Activated CD4-positive, alpha-beta T cell treated with anti-CD3 and anti-CD28 coated beads for 1 hour (primary cell): ENCODE data around the gene CAPN5.
"Not testable (repeated sequence)": the region's sequence is repeated elsewhere in the genome, so short reads cannot be mapped to it uniquely, and the experiment has no call there.

Experiments
- DNase-seq: peaks from one replicate; pipeline ENCODE4 v3.0.0-alpha.2; 2020

CAPN5 gene

DNA sequence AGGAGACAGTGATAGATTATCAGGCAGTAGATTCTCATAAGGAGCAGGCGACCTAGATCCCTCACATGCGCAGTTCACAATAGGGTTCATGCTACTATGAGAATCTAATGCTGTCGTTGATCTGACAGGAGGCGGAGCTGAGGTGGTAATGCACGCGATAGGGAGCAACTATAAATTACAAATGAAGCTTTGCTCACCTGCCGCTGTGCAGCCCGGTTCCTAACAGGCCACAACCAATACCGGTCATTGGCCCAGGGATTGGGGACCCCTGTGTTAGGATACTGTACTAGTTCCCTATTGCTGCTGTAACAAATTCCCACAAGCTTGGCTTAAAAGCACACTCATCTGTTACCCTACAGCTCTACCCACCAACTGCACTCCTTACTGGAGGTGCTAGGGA lies 21.9 kb upstream of the CAPN5 start:
- DNase-seq, result no peak

DNA sequence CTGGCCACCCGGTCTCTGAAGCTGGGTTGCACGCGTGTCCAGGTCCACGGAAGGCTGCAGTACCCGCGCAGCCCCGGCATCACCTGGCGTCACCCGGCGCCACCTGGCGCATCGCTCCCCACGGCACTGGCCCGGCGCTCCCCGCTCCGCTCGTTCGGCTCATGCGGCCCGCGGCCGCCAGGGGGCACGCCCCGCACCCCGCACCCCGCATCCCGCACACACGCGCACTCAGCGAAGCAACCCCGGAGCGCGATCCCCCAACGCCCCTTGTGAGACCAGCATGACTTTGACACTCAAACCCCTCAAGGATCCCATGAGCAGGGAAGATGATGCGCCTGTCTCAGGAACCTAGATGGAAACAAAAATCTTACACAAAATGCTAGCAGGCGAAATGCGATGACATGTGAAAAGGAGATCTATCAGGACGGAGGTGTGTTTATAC lies 20.7 kb upstream of the CAPN5 start:
- DNase-seq, result peak; percentile 43

DNA sequence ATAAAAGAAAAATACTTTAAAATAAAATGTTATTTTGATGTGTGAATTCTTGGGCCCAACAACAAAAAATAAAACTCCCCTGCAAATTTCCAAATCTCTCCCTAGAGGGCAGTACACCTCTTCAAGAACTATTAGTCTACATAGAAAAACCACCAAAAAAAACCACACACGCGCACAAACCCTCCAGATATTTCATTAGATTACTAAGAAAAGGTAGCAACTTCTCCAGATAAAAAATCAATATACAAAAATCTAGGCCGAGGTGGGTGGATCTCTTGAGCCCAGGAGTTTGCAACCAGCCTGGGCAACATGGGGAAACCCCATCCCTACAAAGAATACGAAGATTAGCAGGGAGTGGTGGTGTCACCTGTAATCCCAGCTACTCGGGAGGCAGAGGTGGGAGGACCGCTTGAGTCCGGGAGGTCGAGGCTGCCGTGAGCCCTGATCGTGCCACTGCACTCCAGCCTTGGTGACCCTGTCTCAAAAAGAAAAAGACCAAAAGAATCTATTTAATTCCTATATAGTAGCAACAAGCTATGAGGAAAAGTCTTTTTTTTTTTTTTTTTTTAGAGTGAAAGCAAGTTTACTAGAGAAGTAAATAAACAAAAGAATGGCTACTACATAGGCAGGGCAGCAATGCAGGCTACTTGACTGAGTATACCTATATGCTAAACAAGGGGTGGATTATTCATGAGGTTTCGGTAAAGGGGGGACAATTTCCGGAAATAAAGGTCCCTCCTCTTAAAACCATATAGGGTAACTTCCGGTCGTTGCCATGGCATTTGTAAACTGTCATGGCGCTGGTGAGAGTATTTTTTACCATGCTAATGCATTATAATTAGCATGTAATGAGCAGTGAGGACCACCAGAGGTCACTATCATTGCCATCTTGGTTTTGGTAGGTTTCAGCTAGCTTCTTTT lies 19.5 kb upstream of the CAPN5 start:
- peak; percentile 64 for DNase-seq

DNA sequence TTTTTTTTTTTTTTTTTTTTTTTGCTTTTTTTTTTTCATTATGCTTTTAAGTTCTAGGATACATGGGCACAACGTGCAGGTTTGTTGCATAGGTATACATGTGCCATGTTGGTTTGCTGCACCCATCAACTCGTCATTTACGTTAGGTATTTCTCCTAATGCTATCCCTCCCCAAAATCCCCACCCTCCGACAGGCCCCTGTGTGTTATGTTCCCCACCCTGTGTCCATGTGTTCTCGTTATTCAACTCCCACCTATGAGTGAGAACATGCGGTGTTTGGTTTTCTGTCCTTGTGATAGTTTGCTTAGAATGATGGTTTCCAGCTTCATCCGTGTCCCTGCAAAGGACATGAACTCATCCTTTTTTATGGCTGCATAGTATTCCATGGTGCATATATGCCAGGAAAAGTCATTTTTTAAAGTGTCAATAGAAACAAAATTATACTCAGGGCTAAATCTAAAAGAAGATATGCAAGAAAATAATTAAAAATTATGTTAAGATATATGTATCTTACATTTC lies 18.8 kb upstream of the CAPN5 start:
- DNase-seq, result not testable (repeated sequence)

DNA sequence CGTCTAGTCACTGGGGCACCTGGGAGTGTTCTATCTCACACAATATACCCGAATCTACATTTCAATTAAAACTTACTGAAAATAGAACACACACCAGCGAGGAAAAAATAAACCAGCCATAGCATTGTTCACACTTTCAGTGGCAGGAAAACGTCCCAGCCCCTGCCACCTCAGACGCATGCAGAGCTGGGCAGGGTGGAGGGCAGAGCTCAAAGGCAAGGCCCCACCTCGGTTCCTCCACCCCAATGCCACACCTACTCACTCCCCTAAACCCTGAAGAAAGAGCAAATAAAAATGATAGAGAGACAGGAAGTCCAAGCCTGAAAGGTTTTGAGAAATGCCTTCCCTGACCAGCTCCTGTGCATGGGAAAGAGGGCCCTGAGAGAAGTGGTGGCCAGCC lies 17.7 kb upstream of the CAPN5 start:
- no peak for DNase-seq

- no peak for DNase-seq
Observed at GRCh38 chr11:77051511-77051910, 15.3 kb upstream of the CAPN5 start.

DNA sequence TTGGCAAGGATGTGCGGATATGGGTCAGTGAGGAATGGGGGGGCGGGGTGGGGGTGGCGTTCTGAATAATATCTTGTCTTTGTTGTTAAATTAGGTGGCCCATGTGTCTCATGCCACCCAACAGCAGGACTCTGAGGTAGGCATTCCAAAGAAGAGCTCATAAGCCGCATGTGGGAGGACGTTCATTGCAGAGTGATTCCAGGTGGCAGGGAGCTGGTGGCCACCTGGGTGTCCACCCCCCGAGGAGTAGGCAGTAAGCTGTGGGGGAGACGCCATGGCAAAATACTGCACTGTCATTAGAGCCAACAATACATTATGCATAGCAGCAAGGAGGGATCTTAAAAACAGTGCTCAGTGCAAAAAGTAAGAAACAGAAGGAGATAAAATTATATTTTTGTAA lies 14.3 kb upstream of the CAPN5 start:
- DNase-seq, result no peak

- no peak for DNase-seq
Observed at GRCh38 chr11:77053217-77054015, 13.4 kb upstream of the CAPN5 start.

DNA sequence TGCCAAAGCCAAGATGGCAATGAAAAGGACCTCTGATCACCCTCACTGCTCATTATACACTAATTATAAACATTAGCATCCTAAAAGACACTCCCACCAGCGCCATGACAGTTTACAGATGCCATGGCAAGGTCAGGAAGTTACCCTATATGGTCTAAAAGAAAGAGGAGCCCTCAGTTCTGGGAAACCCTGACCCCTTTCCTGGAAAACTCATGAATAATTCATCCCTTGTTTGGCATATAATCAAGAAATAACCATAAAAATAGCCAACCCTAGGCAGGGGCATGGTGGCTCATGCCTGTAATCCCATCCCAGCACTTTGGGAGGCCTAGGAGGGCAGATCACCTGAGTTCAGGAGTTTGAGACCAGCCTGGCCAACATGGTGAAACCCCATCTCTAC lies 12.7 kb upstream of the CAPN5 start:
- no peak for DNase-seq

DNA sequence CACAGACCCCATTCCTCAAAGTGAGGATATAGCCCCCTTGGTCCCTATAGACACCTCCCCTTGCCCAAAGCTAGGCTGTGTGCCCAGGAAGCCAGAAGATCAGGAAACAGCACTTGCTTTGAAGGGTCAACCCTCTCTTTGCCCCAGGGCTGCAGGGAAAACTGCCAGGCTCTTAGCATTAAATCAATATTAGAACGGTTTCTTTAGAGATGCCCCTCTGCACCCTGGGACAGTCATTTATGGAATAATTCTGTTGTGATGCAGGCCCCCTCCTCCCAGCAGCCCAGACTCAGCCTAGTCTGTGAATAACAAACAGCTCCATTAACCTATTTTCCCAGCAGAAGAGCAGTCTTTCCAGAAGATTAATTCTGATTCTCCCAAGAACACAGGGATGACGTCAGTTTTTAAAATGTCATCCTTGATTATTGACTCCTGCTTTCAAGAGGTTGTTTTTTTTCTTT lies 11.6 kb upstream of the CAPN5 start:
- no peak for DNase-seq

DNA sequence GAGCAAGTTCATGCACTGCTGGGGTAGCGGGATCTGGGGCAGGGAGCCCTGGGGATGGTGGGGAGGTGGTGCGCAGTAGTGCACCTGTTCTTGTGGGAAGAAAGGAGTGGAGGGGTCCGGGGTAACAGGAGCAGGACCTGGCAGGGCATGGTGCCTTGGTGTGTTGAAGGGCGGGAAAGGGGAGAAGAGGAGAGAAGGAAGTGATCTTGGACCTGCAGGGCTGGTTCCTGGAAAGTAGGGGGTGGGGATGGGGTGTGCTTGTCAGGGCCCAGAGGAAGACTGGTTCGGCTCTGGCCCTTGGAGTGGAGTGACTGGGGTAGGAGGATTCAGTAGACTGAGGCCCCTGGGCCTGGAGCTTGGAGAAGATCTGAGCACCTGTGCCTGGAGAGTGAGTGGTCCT lies 10.9 kb upstream of the CAPN5 start:
- DNase-seq, result no peak

- DNase-seq, result no peak
Observed at GRCh38 chr11:77056814-77057402, 9.9 kb upstream of the CAPN5 start.

DNA sequence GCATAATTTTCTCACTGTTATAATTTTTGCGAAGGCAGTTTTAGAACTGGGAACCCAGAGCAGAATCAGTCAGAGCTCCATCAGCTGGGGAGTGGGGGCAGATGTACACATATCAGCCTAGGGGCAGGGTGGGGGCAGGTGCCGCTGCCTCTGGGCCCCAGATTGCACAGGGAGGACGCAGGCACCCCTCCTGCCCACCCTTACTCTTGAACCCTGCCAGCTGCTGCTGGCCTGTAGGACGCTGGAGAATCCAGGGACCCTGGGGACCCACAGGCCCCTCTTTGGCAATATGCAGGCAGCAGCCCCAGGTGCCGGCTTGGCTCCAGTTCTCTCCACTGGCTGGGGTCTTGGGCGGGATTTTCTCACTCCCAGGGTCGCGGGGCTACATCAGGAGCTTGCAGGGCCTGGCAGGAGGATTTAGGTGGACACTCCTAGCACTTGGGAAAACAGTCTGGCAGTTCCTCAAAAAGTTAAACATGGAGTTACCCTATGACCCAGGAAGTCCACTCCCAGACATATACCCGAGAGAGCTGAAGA lies 8.8 kb upstream of the CAPN5 start:
- DNase-seq, result no peak

GRCh38 chr11:77058900-77059299 lies 7.9 kb upstream of the CAPN5 start:
- no peak for DNase-seq

DNA sequence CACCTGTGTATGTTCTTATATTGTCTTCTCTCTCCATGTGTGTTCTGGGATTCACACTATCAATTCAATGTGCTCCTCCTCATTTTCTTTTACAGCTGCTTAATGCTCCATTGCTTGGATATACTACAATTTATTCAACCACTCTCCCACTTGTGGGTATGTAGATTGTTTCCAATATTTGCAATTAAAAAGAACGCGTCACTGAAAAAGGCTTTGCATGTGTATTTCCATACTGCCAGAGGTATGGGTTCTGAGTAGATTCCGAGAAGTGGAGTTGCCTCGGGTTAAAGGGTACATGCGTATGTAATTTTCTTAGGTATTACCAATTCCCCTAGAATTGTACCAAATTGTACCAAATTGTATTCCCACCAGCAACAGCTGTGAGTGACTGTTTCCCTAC lies 7.0 kb upstream of the CAPN5 start:
- DNase-seq, result no peak

DNA sequence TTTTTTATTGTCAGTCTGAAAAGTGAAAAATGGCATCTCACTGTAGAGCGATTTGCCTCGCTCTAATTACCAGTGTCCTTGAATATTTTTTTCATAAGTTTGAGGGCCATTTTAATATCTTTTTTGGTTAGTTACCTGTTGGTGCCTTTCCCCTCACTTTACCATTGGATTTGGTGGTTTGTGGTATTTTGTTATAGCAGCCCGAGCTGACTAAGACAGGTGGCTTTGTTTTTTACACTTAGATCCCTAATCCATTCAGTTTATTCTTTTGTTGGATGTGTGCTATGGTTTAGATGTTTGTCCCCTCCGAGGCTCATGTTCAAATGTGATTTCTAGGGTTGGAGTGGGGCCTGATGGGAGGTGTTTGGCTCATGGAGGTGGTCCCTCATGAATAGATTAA lies 6.5 kb upstream of the CAPN5 start:
- no peak for DNase-seq

- DNase-seq, result not testable (repeated sequence)
Observed at GRCh38 chr11:77061258-77061657, 5.5 kb upstream of the CAPN5 start.

DNA sequence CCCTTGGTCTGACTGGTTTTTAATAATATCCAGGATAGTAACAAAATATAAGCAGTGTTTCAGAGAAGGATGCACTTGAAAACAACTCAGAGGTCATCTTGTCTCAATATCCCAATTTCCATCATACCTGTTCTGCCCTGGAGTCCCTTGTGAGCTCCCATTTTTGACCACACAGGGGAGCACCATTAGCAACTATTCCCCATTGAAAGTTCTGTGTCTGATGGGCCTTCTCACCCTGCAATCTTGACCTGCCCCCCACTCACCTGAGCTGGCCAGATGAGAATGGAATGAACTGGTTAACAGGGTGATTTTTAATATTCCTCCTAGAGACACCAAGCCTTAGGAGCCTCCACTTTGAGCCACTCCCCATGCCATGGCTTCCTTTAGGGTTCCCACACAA lies 3.8 kb upstream of the CAPN5 start:
- DNase-seq, result no peak

GRCh38 chr11:77063407-77063806 lies 3.4 kb upstream of the CAPN5 start:
- DNase-seq, result no peak

GRCh38 chr11:77063861-77064260 lies 2.9 kb upstream of the CAPN5 start:
- no peak for DNase-seq

DNA sequence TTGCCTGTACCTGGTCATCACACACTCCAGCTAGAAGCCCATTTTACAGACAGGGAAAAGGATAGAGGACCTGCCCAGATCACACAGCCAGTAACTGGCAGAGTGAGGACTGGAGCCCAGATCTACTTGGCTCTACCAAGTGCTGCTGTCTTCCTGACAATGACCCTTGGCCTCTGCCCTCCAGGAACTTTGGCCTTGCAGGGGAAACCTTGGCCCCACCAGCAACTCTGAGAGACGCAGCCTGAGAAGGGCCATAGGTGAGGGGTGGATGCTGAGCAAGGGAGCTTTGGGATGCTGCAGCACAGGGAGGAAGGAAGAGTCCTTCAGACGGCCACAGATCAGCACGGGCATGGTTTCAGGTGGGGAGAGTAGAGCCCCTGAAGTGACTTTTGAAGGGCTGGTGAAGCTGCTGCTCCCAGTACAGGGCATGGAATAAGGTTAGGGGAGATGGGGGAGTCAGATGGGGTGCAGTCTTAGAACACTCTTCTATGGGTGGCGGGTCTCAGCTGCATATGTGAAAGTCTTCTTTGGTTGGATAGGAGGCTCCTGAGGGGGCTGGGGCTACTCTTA lies 2.0 kb upstream of the CAPN5 start:
- DNase-seq, result no peak

DNA sequence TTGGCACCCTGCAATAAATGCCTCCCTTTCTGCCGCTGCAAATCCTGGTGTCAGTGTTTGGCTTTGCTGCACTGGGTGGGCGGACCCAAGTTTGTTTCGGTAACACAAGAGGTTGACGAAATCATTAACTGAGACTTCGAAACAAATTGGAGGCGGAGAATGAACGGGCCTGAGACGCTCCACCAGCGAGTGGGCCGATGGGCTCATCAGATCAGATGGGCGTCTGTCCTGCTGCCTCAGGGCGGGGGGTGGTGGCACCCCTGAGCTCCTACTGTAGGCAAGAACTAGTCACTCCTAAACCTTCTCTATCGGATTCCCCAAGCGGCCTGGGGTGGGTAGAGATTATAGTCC lies 918 bp upstream of the CAPN5 start:
- DNase-seq, result no peak
